Adrenal gland (tissue), 12 donors: ENCODE data around the gene CHKA. TPM values are rescaled to one million over a fixed set of nuclear protein-coding genes. Genes with fewer than 3 reads are reported as not detected.

Experiments used
- DNase-seq, 7 donors: peaks; one replicate each; pipeline ENCODE4 v3.0.0-alpha.2; 2019 to 2020
- H3K27ac ChIP-seq, 5 donors: fragments of 200-600 bp; sonication (generic) in 4 of 5; 1 replicate in 3 of 5; 2 replicates in 2 of 5; pipeline versions ENCODE4 v1.5.1 to v1.8.0; 2016 to 2020; ENCODE audit warnings: mild to moderate bottlenecking in 1 of 5
- H3K27me3 ChIP-seq: fragments of 200-600 bp; 2 replicates; pipeline ENCODE4 v1.8.0; 2021
- H3K36me3 ChIP-seq, 2 donors: fragments of 200-600 bp; replicated peaks in 1 of 2; 1 replicate in 1 of 2; 2 replicates in 1 of 2; pipeline versions ENCODE4 v1.5.1 to v1.8.0; 2018 to 2022
- H3K4me1 ChIP-seq, 2 donors: fragments of 200-600 bp; replicated peaks in 1 of 2; 1 replicate in 1 of 2; 2 replicates in 1 of 2; pipeline versions ENCODE4 v1.5.1 to v1.8.0; 2018 to 2021
- H3K4me3 ChIP-seq, 4 donors: fragments of 200-600 bp; sonication (generic) in 3 of 4; one replicate each; pipeline ENCODE4 v1.5.1; 2016 to 2018
- H3K9me3 ChIP-seq, 3 donors: fragments of 200-600 bp; sonication (generic) in 1 of 3; replicated peaks in 1 of 3; 1 replicate in 2 of 3; 2 replicates in 1 of 3; pipeline versions ENCODE4 v1.5.1 to v1.8.0; 2016 to 2021
- POLR2A ChIP-seq, 2 donors: fragments of 450-650 bp; IDR thresholded peaks; one replicate each; pipeline ENCODE4 v1.6.1; 2017; ENCODE audit warnings: antibody characterized with exemption in 2 of 2, mild to moderate bottlenecking in 2 of 2, moderate library complexity in 1 of 2
- WGBS, 4 donors: extraction: QIAGEN DNeasy Blood & Tissue Kit in 2 of 4; methylation state at CpG; one replicate each; pipeline versions ENCODE4 v1.1.5 to v1.1.7; 2013 to 2017; 5-methylcytosine and 5-hydroxymethylcytosine counted together
- intact Hi-C, 2 donors: fragments of 100-400 bp; cut with DNase I; formaldehyde crosslinking; loops; one replicate each; pipeline versions ENCODE4 v1.14.1 to v1.15.0; 2022 to 2023
- polyA plus RNA-seq, 3 donors: library from polyadenylated mRNA; stranded (reverse); fragments of 200-250 nt in 2 of 3; fragments of 350-450 nt in 1 of 3; fragmentation: Illumina TruSeq in 1 of 3; extraction: RNeasy Lipid Tissue Mini Kit (QIAGEN cat#74804) in 1 of 3; gene quantifications; one replicate each; pipeline ENCODE4 v1.2.3, GENCODE V29; 2013 to 2014
- total RNA-seq, 9 donors: library from RNA; depleted of rRNA in 4 of 9; stranded (reverse); fragments of >200 nt in 4 of 9; fragments of 120-200 nt in 1 of 9; fragmentation: NEBNext Ultra II Directional in 1 of 9; extraction: Animal tissue kit (Norgen Biotek cat#: 25700) in 1 of 9; gene quantifications; one replicate each; pipeline versions ENCODE4 v1.1.0 to v1.2.4, GENCODE V29; 2013 to 2023
- TF ChIP-seq, protein P1 (sequence below), 6 experiments: fragments of 450-650 bp in 4 of 6; fragments of 200-600 bp in 2 of 6; sonication (generic) in 1 of 6; IDR thresholded peaks; 1 replicate in 5 of 6; 2 replicates in 1 of 6; pipeline versions ENCODE4 v1.5.1 to v1.8.0; 2016 to 2021; ENCODE audit warnings: antibody characterized with exemption in 6 of 6, mild to moderate bottlenecking in 2 of 6, moderate library complexity in 1 of 6
- donor health status: healthy with polysubstance abuse.
- donor health status: Bipolar disorder and iron deficiency.
- donor health status: DM: yes; HTN: yes; CAD: no.
- donor health status: DM: no; HTN: no; CAD: no.
- donor health status: DM: no; HTN: no; CAD: no.
- donor health status: DM: yes; HTN: yes; CAD: no.

Gene CHKA
- total and polyA plus RNA-seq, 12 donors: 26.6 to 105 (median 54.6) TPM

DNA sequence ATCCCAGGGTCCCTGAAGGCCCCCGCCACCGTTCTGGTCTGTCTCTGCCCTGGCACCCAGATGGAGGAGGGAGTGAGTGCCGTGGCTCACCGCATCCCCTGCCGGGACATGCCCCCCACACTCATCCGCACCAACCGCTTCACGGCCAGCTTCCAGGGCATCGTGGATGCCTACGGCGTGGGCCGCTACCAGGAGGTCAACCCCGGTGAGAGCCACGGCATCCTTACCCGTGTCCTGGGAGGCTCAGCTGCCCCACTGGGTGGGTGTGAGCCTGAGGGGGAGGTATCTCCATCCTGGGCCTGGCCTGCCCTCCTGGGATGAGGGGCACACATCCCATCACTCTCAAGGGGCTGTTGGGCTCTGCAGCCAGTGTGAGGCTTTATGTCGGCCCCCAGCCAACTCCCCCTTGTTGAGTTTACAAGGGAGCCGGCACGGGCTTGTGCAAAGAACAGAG, 76.3 kb downstream of the CHKA start:
- peaks cover 0 to 79% of the 10 kb centered on the region in 2 donors for H3K36me3 ChIP-seq
- intact Hi-C loops: loop anchor here in 1 of 2 donors (10.0 kb wide), 1 partner anchor 160 kb away; no protein-coding TSS in a partner anchor

DNA sequence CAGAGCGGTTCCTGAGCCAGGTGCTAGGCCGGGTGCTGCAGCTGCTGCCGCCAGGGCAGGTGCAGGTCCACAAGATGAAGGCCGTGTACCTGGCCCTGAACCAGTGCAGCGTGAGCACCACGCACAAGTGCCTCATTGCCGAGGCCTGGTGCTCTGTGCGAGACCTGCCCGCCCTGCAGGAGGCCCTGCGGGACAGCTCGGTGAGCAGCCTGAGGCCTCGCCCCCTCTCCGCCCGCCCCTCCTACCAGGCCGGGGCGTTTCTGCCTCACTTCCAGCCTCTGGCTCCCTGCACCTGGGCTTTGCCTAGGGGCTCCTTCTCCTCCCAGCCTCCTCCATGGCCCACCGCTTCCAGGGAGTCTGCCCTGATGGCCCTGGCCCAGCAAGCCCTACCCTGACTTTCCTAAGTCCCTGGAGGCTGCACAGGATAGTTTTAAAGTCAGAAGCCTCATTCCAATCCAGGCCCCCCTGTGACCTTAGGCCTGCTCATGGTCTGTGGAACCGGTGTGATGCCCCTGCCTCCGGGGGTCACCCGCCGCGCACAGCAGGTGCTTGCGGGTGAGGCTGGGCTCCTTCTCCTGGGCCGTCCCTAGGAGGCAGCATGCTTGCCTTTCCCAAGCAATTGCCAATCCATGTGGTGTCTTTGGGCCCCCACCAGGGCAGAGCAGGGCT, 76.9 kb downstream of the CHKA start:
- peak in 6 of 7 donors; percentile 4 to 60 (median 30) for DNase-seq
- 80 to 87% (median 83%) methylated on average over 8 to 24 of the region's 24 CpGs for WGBS, 4 donors
- Histone ChIP-seq H3K27ac (peak overlapping the region in 3 of 5 donors; percentile 92 to 97 (median 95)), H3K4me3 (no peak overlapping the region), H3K4me1 (peaks cover 33 to 40% of the 10 kb centered on the region in 2 donors), H3K27me3 (no peaks in the 10 kb centered on the region), H3K36me3 (peaks cover 0 to 72% of the 10 kb centered on the region in 2 donors), H3K9me3 (no peaks in the 10 kb centered on the region)
- intact Hi-C loops: loop anchor here in 1 of 2 donors (10.0 kb wide), 1 partner anchor 161 kb away; no protein-coding TSS in a partner anchor
- no peak for TF ChIP-seq POLR2A (IDR thresholded peaks at IDR 0.05)

More for the DNA sequence above, 76.3 kb downstream of the CHKA start:
- Histone ChIP-seq H3K4me1 (peaks cover 27 to 33% of the 10 kb centered on the region in 2 donors), H3K27me3 (no peaks in the 10 kb centered on the region), H3K27ac (no peak overlapping the region), H3K4me3 (no peak overlapping the region), H3K9me3 (no peaks in the 10 kb centered on the region)
- no peak for DNase-seq
- WGBS, 4 donors: 95 to 100% (median 96%) methylated on average over 2 to 18 of the region's 18 CpGs
- TF ChIP-seq POLR2A (IDR thresholded peaks at IDR 0.05): no peak
- TF ChIP-seq, protein P1, sequence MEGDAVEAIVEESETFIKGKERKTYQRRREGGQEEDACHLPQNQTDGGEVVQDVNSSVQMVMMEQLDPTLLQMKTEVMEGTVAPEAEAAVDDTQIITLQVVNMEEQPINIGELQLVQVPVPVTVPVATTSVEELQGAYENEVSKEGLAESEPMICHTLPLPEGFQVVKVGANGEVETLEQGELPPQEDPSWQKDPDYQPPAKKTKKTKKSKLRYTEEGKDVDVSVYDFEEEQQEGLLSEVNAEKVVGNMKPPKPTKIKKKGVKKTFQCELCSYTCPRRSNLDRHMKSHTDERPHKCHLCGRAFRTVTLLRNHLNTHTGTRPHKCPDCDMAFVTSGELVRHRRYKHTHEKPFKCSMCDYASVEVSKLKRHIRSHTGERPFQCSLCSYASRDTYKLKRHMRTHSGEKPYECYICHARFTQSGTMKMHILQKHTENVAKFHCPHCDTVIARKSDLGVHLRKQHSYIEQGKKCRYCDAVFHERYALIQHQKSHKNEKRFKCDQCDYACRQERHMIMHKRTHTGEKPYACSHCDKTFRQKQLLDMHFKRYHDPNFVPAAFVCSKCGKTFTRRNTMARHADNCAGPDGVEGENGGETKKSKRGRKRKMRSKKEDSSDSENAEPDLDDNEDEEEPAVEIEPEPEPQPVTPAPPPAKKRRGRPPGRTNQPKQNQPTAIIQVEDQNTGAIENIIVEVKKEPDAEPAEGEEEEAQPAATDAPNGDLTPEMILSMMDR (IDR thresholded peaks at IDR 0.05): no peak

DNA sequence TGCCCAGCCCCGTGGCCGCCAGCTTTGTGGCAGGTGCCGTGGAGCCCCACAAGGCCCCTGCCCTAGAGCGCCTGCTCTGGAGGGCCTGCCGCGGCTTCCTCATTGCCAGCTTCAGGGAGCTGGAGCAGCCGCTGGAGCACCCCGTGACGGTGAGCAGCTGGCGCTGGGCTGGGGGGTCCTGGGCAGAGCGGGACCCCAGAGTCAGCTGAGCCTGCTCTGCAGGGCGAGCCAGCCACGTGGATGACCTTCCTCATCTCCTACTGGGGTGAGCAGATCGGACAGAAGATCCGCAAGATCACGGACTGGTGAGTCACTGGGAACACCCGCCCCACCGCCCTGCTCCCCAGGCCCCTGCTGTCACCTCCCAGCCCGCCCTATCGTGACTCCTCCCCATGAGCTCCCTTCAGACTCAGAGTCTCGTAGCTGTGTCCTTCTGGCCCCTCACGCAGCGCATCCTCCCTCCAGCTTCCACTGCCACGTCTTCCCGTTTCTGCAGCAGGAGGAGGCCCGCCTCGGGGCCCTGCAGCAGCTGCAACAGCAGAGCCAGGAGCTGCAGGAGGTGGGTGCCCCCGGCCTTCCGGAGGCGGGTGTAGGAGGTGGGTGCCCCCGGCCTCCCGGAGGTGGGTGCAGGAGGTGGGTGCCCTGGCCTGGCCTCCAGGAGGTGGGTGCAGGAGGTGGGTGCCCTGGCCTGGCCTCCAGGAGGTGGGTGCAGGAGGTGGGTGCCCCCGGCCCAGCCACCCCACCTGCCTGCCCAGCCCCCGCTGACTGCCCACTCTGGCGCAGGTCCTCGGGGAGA, 77.6 kb downstream of the CHKA start:
- TF ChIP-seq POLR2A (IDR thresholded peaks at IDR 0.05): peak in 1 of 2 donors; percentile 71
- TF ChIP-seq, protein P1 (IDR thresholded peaks at IDR 0.05): no peak
- Histone ChIP-seq H3K4me3 (no peak overlapping the region), H3K27ac (peak overlapping the region; percentile 53 to 97 (median 92)), H3K27me3 (no peaks in the 10 kb centered on the region), H3K4me1 (peaks cover 35 to 44% of the 10 kb centered on the region in 2 donors), H3K9me3 (no peaks in the 10 kb centered on the region), H3K36me3 (peaks cover 0 to 65% of the 10 kb centered on the region in 2 donors)
- peak; percentile 84 to 96 (median 93) for DNase-seq
- 46 to 71% (median 57%) methylated on average over 7 to 36 of the region's 36 CpGs for WGBS, 4 donors
- intact Hi-C loops: loop anchor here in 1 of 2 donors (10.0 kb wide), 1 partner anchor 161 kb away; no protein-coding TSS in a partner anchor

DNA sequence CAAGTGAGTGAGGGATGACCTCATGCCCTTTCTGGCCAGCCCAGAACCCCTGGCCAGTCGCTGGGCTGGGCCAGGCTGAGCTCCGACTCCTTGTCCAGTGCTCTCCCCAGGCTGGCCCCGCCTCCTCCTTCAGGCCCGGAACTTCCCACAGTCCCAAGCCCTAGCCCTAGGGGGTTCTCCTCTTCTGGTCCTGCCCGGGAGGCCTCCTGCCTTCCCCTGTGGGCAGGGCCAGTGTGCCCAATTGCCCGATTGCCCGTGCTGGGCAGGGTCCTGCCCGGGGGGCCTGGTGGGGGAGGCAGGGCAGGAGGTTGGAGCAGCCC, 78.2 kb downstream of the CHKA start:
- Histone ChIP-seq H3K36me3 (peaks cover 0 to 59% of the 10 kb centered on the region in 2 donors), H3K4me3 (no peak overlapping the region), H3K27me3 (no peaks in the 10 kb centered on the region), H3K9me3 (no peaks in the 10 kb centered on the region), H3K27ac (peak overlapping the region; percentile 53 to 97 (median 92)), H3K4me1 (peaks cover 41 to 50% of the 10 kb centered on the region in 2 donors)
- intact Hi-C loops: loop anchor here in 1 of 2 donors (10.0 kb wide), 1 partner anchor 162 kb away; no protein-coding TSS in a partner anchor
- no peak for TF ChIP-seq POLR2A (IDR thresholded peaks at IDR 0.05)
- TF ChIP-seq, protein P1 (IDR thresholded peaks at IDR 0.05): no peak
- 36 to 62% (median 54%) methylated on average over 3 to 8 of the region's 8 CpGs for WGBS, 4 donors
- peak in 3 of 7 donors; percentile 1 to 29 (median 22) for DNase-seq
